K562 (cell line): ENCODE measurements around the gene PLD3. TPM values are rescaled to one million over a fixed set of nuclear protein-coding genes. Genes with fewer than 3 reads are reported as not detected.

Experiments used
- ATAC-seq: fragments of 200-7000 bp; cut with Tn5 transposase; 3 replicates; pipeline ENCODE4 v1.9.1; 2020; ENCODE audit warnings: moderate library complexity
- BruUV-seq: library from RNA; stranded (reverse); fragments of 400-500 nt; replicated peaks from 2 replicates; lab custom pipeline; 2021; lab: Mats Ljungman, UMichigan
- CTCF ChIA-PET: fragments of 300-600 bp; formaldehyde crosslinking; extraction: SDS; loops from one replicate; lab custom pipeline; 2021; ENCODE audit warnings: low intra/inter-chr PET ratio; lab: Yijun Ruan, JAX
- POLR2A ChIA-PET: fragments of 300-600, 350-650 bp; sonication (Branson Sonifier 250); formaldehyde crosslinking; extraction: SDS; loops from one replicate; lab custom pipeline; 2021; ENCODE audit warnings: antibody characterized with exemption, inconsistent platforms; lab: Yijun Ruan, JAX
- DNase-seq, 4 experiments: peaks; one replicate each; pipeline versions ENCODE4 v3.0.0 to v3.0.0-alpha.2; 2011 to 2018; ENCODE audit warnings: low spot score in 3 of 4, mixed read lengths in 3 of 4; ENCODE audit errors: extremely low read depth in 1 of 4
- FAIRE-seq: peaks from 2 replicates; lab custom pipeline; 2011; peaks lifted over from hg19 to GRCh38; lab: Jason Lieb, UNC
- H2AFZ ChIP-seq: 2 replicates; pipeline ENCODE4 v1.6.0; 2011; ENCODE audit warnings: low read depth, low read length, control low read depth, inconsistent platforms
- H3K27ac ChIP-seq: fragments of 200-600 bp; 3 replicates; pipeline ENCODE4 v1.8.0; 2011; ENCODE audit warnings: low read depth, mild to moderate bottlenecking, control low read depth, inconsistent platforms, low read length, moderate library complexity, mixed read lengths; ENCODE audit errors: extremely low read depth
- H3K27me3 ChIP-seq, 2 experiments: fragments of 300-600 bp in 1 of 2; 2 replicates in 1 of 2; 3 replicates in 1 of 2; pipeline versions ENCODE4 v1.6.0 to v1.8.0; 2011; ENCODE audit warnings: inconsistent platforms in 2 of 2, low read length in 2 of 2, mild to moderate bottlenecking in 1 of 2, mixed read lengths in 1 of 2, moderate library complexity in 1 of 2; ENCODE audit not compliant: control insufficient read depth in 2 of 2, insufficient read depth in 2 of 2
- H3K36me3 ChIP-seq: fragments of 300-600 bp; 3 replicates; pipeline ENCODE4 v1.8.0; 2011; ENCODE audit warnings: mild to moderate bottlenecking, low read length, inconsistent platforms; ENCODE audit not compliant: control insufficient read depth, insufficient read depth
- H3K4me1 ChIP-seq, 2 experiments: fragments of 200-600 bp in 1 of 2; replicated peaks in 1 of 2; 2 replicates in 1 of 2; 3 replicates in 1 of 2; pipeline versions ENCODE4 v1.5.1 to v1.8.0; 2011; ENCODE audit warnings: inconsistent platforms in 2 of 2, low read length in 2 of 2, mild to moderate bottlenecking in 1 of 2, mixed read lengths in 1 of 2, moderate library complexity in 1 of 2; ENCODE audit not compliant: control insufficient read depth in 2 of 2, insufficient read depth in 2 of 2
- H3K4me2 ChIP-seq: 2 replicates; pipeline ENCODE4 v1.6.1; 2011; ENCODE audit warnings: low read length, control low read depth, inconsistent platforms, mixed read lengths; ENCODE audit not compliant: insufficient read depth
- H3K4me3 ChIP-seq: fragments of 200-600 bp; sonication (generic), shearing (Covaris generic); 2 replicates; pipeline ENCODE4 v1.5.1; 2016; ENCODE audit warnings: control low read depth, inconsistent platforms
- H3K79me2 ChIP-seq: fragments of 200-600 bp; 3 replicates; pipeline ENCODE4 v1.8.0; 2011; ENCODE audit warnings: low read length, inconsistent platforms; ENCODE audit not compliant: control insufficient read depth, insufficient read depth
- H3K9ac ChIP-seq, 2 experiments: 2 replicates each; pipeline versions ENCODE4 v1.6.0 to v1.6.1; 2011; ENCODE audit warnings: low read depth in 2 of 2, low read length in 2 of 2, control low read depth in 1 of 2, inconsistent platforms in 1 of 2, mild to moderate bottlenecking in 1 of 2, mixed read lengths in 1 of 2; ENCODE audit not compliant: insufficient read depth in 1 of 2
- H3K9me1 ChIP-seq: one replicate; pipeline ENCODE4 v1.6.0; 2011; ENCODE audit warnings: inconsistent platforms, mild to moderate bottlenecking, low read length, moderate library complexity; ENCODE audit not compliant: control insufficient read depth, insufficient read depth
- H3K9me3 ChIP-seq: replicated peaks from 2 replicates; pipeline ENCODE4 v1.5.1; 2011; ENCODE audit warnings: low read depth, low read length, inconsistent platforms; ENCODE audit not compliant: control insufficient read depth, insufficient read depth
- H4K20me1 ChIP-seq: replicated peaks from 2 replicates; pipeline ENCODE4 v1.6.1; 2011; ENCODE audit warnings: low read length, inconsistent platforms, mixed read lengths; ENCODE audit not compliant: control insufficient read depth, insufficient read depth
- CC2D1A ChIP-seq: fragments of 450-650 bp; IDR thresholded peaks from 2 replicates; pipeline ENCODE4 v1.6.1; 2017; ENCODE audit warnings: mild to moderate bottlenecking
- EGR1 ChIP-seq: fragments of 450-650 bp; conservative IDR thresholded peaks from 2 replicates; pipeline ENCODE4 v1.6.1; 2017; ENCODE audit warnings: mild to moderate bottlenecking
- ELF2 ChIP-seq: fragments of 250-450 bp; sonication (Bioruptor Pico); IDR thresholded peaks from 2 replicates; pipeline ENCODE4 v1.5.0; 2021; ENCODE audit warnings: mild to moderate bottlenecking
- HDAC6 ChIP-seq: IDR thresholded peaks from 2 replicates; pipeline ENCODE4 v1.6.1; 2012; ENCODE audit warnings: low read depth, mild to moderate bottlenecking, control low read depth, inconsistent platforms, low read length, moderate library complexity
- KDM4B ChIP-seq, 2 experiments: fragments of 450-650 bp in 1 of 2; sonication (generic) in 1 of 2; IDR thresholded peaks; 2 replicates each; pipeline ENCODE4 v1.6.1; 2016 to 2017; ENCODE audit warnings: borderline replicate concordance in 2 of 2, antibody characterized with exemption in 1 of 2, low read depth in 1 of 2, mild to moderate bottlenecking in 1 of 2
- KLF6 ChIP-seq: fragments of 250-450 bp; sonication (Bioruptor Pico); IDR thresholded peaks from 2 replicates; pipeline ENCODE4 v1.4.0; 2020; ENCODE audit warnings: mild to moderate bottlenecking, moderate library complexity, borderline replicate concordance
- POLR2AphosphoS5 ChIP-seq: IDR thresholded peaks from 2 replicates; pipeline ENCODE4 v1.6.1; 2011; ENCODE audit warnings: mild to moderate bottlenecking, low read depth, low read length, moderate library complexity; ENCODE audit not compliant: control insufficient read depth, insufficient read depth
- RBM22 ChIP-seq: fragments of 200-400 bp; formaldehyde crosslinking; IDR thresholded peaks from 2 replicates; pipeline ENCODE4 v1.6.1; 2018; ENCODE audit warnings: low read length, low read depth; ENCODE audit not compliant: poor library complexity, severe bottlenecking
- TCF7 ChIP-seq: sonication (generic); IDR thresholded peaks from 2 replicates; pipeline ENCODE4 v1.6.1; 2016; ENCODE audit warnings: antibody characterized with exemption, borderline replicate concordance
- ZBTB7A ChIP-seq: IDR thresholded peaks from 2 replicates; pipeline ENCODE4 v1.6.1; 2011; ENCODE audit warnings: low read depth, mild to moderate bottlenecking, low read length, moderate library complexity, borderline replicate concordance; ENCODE audit not compliant: control insufficient read depth
- ZNF184 ChIP-seq: sonication (generic); formaldehyde crosslinking; IDR thresholded peaks from 2 replicates; pipeline ENCODE4 v1.5.0; 2020; ENCODE audit warnings: missing genetic modification reagents
- ZNF253 ChIP-seq: fragments of 250-450 bp; sonication (Bioruptor Pico); conservative IDR thresholded peaks from 2 replicates; pipeline ENCODE4 v1.6.1; 2021; ENCODE audit warnings: mild to moderate bottlenecking
- ZNF280A ChIP-seq: fragments of 450-650 bp; IDR thresholded peaks from 2 replicates; pipeline ENCODE4 v1.6.1; 2018; ENCODE audit warnings: mild to moderate bottlenecking, low read depth; ENCODE audit not compliant: partially characterized antibody
- ZNF282 ChIP-seq: sonication (generic); formaldehyde crosslinking; IDR thresholded peaks from 2 replicates; pipeline ENCODE4 v1.8.1; 2023; ENCODE audit warnings: missing genetic modification reagents
- WGBS: fragments of 100-300 bp; shearing (Covaris generic); methylation state at CpG from one replicate; pipeline ENCODE4 v1.1.6; 2016; ENCODE audit warnings: low coverage, mixed read lengths; ENCODE audit not compliant: insufficient coverage; ENCODE audit errors: missing lambda C conversion rate; 5-methylcytosine and 5-hydroxymethylcytosine counted together
- in situ Hi-C: fragments of 300-500 bp; cut with MboI; formaldehyde crosslinking; loops from 4 replicates; pipeline ENCODE4 v1.15.0; 2018; ENCODE audit warnings: inconsistent platforms, mixed read lengths
- intact Hi-C: fragments of 100-400 bp; cut with micrococcal nuclease; formaldehyde crosslinking; loops from 2 replicates; pipeline ENCODE4 v1.14.2; 2022
- polyA plus RNA-seq, 8 experiments: library from polyadenylated mRNA; depleted of rRNA in 4 of 8; stranded (reverse) in 5 of 8; unstranded in 3 of 8; fragments of >200 nt; fragmentation: Nextera tagmentation in 2 of 8; fragmentation: Illumina TruSeq in 1 of 8; extraction: Ambion mirVana in 2 of 8; extraction: Trizol in 1 of 8; gene quantifications; 2 replicates each; pipeline versions ENCODE4 v1.2.1 to v1.2.3, GENCODE V29; 2011 to 2014; ENCODE audit warnings: inconsistent platforms in 1 of 8, missing spikeins in 1 of 8
- total RNA-seq, 7 experiments: library from RNA; depleted of rRNA in 6 of 7; stranded (reverse); fragments of >200 nt in 6 of 7; fragmentation: Illumina TruSeq in 2 of 7; extraction: Trizol in 2 of 7; gene quantifications; 2 replicates each; pipeline versions ENCODE4 v1.2.1 to v1.2.3, GENCODE V29; 2011 to 2021; ENCODE audit warnings: low replicate concordance in 1 of 7

The PLD3 gene
- total and polyA plus RNA-seq, 9 of the 15 experiments (the other 6 are each of a cell fraction or from before 2014, with no cell fraction given) = 2.3 to 128 (median 72.7) TPM

GRCh38 chr19:40394816-40395210, 46.3 kb downstream of the PLD3 start:
- Histone ChIP-seq H3K27me3 (peaks cover 18 to 34% of the 10 kb centered on the region in 2 experiments), H3K9me1 (no peaks in the 10 kb centered on the region), H4K20me1 (0 out of 2 replicates have a peak, but pooled peaks cover 5% of the 10 kb centered on the region), H3K79me2 (no peaks in the 10 kb centered on the region), H3K36me3 (no peaks in the 10 kb centered on the region), H3K4me1 (peaks cover 17 to 56% of the 10 kb centered on the region in 2 experiments), H3K9ac (peak overlapping the region in 1 of 2 experiments; percentile 43; a peak in 2 of 4 replicates), H3K9me3 (no peaks in the 10 kb centered on the region), H3K4me2 (no peak overlapping the region), H3K27ac (no peak overlapping the region), H2AFZ (no peak overlapping the region), H3K4me3 (no peak overlapping the region)
- POLR2A ChIA-PET = interaction anchor here (0.6 to 1.4 kb wide), 5 partner anchors 15 to 993 kb away, joined by 3 to 5 read pairs (median 3); partner anchors contain the start of gene PRX
- intact Hi-C loops = no loop called here
- CTCF ChIA-PET = no interaction called here
- no peak for ATAC-seq
- in situ Hi-C loops = no loop called here
- FAIRE-seq = no peak
- no peak for TF ChIP-seq HDAC6
- no peak for TF ChIP-seq ZNF282 (CRISPR knock-in tag)
- TF ChIP-seq CC2D1A = no peak
- TF ChIP-seq ZBTB7A = no peak
- TF ChIP-seq ZNF184 (CRISPR knock-in tag) = no peak
- no peak for TF ChIP-seq RBM22
- no peak for TF ChIP-seq POLR2AphosphoS5
- TF ChIP-seq ZNF253 (CRISPR knock-in tag) = no peak
- no peak for TF ChIP-seq EGR1
- TF ChIP-seq KDM4B (IDR thresholded peaks at IDR 0.05; ENCODE audit: borderline replicate concordance in 2 of 2, low read depth in 1 of 2) = no peak
- TF ChIP-seq ZNF280A = no peak
- TF ChIP-seq ELF2 (CRISPR knock-in tag) = no peak
- TF ChIP-seq KLF6 (CRISPR knock-in tag) = no peak
- no peak for TF ChIP-seq TCF7
- 17% methylated on average over 7 of the region's 13 CpGs for WGBS
- DNase-seq = no peak
- no TSS peak for BruUV-seq
